Stimulated activated CD4-positive, alpha-beta T cell treated with anti-CD3 and anti-CD28 coated beads, Interleukin-15, amount 100 ng/mL, for 48 hours (primary cell): ENCODE data around the gene ZMYND10.

Experiments
- DNase-seq, 2 donors: peaks; one replicate each; pipeline ENCODE4 v3.0.0-alpha.2; 2020; ENCODE audit warnings: low read depth in 2 of 2

Gene ZMYND10

DNA sequence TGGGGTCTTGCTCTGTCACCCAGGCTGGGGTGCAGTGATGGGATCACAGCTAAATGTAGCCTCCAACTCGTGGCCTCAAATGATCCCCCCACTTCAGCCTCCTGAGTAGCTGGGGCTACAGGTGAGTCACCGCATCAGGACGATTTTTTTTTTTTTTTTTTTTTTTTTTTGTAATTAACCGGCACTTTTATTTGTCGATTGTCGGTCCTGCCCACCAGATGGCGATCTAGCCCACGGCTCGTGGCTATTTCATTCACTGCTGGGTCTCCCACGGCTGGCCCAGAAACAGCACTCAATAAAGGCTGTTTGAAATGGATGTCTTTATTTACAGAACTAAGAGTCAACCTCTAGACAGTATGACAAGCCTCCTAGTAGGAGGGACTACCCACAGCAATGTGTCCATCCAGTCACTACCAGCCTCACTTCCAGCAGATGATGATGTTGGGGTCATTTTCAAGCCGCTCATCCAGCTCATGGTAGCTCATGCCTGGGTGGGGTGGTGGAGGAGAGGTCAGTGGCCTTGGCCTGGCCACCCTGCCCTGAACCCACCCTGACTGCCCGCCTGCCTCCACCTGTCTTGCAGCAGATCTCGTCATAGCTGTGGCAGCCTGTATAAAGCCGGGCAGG lies 1.8 kb upstream of the ZMYND10 start:
- peak; percentile 60 to 65 for DNase-seq

DNA sequence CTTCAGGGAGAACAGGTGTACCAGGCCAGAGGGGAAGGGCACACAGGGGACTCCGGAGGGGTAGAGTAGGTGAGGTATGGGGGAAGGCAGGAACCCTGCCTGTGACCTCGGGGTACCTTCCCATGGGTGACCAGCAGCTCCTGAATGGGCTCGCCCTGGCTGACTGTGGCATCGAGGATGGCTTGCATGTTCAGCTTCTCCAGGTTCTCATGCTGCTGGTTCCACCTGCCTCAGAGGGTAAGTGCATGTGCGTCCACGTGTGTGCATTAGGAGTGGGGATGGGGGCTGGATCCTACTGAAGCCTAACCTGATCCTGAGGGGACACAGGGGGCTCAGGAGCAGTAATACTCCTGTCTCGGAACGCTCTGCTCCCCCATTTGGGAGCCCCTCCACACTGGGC lies 524 bp downstream of the ZMYND10 start:
- DNase-seq: no peak

DNA sequence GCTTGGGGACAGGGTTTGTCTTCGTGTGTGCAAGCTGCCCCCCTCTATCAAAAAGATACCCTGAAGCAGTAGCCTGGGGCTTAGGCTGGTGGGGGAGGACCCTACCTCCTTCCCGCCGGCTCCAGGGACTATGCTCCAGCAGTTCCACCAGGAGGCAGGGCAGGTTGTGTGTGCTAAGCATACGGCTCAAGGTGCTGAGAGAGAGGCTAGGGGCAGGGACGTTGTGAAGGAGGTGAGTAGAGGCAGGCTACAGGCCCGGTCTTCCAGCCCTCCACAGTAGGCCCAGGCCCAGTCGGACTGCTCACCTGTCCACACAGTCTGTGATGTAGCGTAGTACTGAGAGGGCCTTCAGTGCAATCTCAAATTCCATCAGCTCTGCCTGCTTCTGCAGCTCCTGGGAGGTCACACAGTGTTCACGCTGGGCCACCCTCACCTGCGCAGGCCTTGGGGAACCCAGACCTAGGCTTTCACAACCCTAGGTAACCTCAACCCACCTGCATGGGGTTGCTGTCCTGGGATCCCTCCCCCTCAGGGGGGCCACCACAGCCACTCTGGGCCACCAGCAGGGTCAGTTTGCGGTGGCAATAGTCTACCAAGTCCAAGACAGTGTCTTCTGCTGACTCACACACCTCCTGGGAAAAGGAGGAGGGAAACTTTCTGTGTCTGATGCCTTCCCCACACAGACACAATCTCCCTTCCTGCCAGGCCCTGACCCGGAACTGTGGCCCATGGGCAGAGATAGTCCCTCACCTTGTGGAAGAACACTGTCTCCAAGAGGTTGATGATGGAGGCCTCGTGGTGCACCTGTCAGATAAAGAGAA lies 2.5 kb downstream of the ZMYND10 start:
- no peak for DNase-seq

DNA sequence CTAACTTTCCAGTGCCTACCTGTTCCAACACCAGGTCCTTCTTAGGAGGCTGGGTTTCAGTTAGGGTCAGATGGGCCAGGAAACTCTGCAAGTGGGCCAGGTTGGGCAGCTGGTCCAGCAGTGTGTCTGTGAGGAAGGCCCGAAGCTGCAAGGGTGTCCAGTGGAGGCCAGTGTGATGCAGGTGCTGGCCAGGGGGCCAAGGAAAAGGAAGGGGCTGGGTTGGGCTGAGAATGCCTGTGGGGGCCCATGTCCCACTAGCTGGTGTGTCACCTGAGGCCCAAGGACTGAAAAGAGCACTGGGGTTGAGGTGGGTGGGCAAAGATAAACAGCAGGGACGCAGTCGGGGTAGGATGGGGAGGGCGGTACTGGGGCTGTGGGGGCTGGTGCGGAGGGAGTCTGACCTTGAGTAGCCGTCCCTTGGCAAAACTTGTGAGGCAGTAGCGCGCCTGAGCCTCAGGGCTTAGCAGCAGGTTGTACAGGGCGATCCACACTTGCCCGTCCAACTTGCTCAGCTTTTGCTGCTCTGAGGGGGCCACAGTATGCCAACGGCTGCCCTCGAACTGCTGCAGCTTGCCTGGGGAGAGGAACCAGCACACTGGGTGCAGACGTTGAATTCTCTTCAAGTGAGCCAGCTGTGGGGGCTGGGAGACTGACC lies 3.4 kb downstream of the ZMYND10 start:
- no peak for DNase-seq

DNA sequence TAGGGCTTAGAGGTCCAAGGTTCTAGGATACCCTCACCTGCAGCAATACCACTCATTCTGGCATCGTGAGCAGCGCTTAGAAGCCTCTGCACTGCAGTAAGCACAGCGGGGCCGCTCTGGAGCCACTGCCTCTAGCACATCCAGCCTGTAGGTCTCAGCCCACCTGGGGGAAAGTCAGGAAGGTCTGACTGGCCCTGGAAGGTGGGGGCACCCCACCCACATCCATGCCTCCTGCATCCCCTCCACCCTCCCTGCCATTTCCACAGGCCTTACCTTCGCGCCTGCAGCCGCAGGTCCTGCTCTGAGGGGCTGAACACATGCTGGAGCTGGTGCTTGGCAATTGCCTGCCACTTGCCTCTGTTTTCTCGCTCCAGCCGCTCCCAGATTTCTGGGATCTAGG lies 4.0 kb downstream of the ZMYND10 start:
- no peak for DNase-seq

DNA sequence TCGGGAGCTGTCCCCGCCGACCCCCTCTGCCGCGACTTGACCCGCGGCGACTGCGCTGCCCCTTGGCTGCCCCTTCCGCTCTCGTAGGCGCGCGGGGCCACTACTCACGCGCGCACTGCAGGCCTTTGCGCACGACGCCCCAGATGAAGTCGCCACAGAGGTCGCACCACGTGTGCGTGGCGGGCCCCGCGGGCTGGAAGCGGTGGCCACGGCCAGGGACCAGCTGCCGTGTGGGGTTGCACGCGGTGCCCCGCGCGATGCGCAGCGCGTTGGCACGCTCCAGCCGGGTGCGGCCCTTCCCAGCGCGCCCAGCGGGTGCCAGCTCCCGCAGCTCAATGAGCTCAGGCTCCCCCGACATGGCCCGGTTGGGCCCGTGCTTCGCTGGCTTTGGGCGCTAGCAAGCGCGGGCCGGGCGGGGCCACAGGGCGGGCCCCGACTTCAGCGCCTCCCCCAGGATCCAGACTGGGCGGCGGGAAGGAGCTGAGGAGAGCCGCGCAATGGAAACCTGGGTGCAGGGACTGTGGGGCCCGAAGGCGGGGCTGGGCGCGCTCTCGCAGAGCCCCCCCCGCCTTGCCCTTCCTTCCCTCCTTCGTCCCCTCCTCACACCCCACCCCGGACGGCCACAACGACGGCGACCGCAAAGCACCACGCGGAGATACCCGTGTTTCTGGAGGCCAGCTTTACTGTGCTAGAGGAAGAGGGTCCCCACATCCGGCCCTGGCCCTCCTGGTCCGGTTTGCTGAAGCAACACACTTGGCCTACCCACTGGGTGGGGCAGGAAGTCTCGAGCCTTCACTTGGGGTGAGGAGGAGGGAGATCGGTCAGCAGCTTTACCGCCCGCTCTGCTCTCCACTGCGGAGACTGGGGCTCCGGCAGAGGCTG lies 4.8 kb downstream of the ZMYND10 start, which contains the start of gene RASSF1:
TSS of gene RASSF1 (minus strand) at position 389 of the 882 bp plus-strand sequence. CDS start at position 358, 31 bp downstream.
- DNase-seq: peak in 1 of 2 donors; percentile 65

DNA sequence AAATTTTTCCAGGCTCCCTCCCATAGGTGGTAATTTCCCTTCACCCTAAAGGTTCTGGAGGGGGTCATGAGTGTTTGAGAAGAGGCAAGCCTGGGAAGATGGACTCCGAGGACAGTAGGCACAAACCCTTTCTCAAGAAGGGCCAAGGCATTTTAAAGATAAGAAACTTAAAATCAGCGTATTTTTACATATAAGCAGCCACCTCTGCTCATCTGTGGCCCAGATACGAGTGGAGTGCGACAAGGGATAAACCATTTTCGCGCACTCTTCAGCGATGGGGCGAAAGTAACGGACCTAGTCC lies 5.4 kb downstream of the ZMYND10 start:
- DNase-seq: no peak

DNA sequence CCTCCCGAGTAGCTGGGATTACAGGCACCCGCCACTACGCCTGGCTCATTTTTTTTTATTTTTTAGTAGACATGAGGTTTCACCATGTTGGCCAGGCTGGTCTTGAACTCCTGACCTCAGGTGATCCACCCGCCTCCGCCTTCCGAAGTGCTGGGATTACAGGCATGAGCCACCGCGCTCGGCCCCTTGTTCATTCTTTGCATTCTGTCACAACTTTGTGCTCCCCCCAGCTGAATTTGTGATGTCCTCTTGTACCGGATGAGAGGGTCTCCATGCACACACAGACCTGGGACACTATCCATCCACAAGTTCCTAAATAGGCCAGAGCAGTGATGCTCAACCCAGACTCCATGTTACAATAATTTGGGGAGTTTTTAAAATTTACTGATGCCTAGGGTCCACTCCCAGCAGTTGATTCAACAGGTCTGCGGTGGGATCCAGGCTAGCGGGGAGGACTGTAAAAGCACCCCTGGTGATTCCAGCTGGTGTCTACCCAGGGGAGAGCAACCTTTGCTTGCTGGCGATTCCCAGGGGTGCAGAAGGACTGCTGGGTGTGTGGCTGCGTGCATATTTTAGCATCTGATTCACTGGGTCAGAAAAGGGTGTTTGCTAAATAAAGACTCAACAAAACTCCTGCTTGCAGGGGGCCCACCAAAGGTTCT lies 5.9 kb downstream of the ZMYND10 start:
- no peak for DNase-seq

DNA sequence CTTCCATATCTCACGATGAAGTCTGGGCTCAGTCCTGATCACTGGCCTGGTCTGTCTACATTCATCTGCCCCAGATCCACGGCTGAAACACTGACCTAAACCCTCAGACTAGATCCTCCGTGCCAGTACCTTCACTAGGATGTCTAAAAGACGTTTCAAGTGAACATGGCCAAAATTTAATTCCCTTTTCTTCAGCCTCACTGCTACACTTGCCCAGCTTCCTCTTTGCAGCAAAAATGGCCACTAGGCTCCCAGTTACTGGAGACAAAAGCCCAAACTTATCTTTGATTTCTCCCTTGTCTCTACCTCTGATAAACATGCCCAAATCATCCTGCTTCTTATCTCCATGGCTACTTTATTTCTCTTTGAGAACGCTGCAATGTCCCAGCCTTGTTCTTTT lies 6.6 kb downstream of the ZMYND10 start:
- no peak for DNase-seq

DNA sequence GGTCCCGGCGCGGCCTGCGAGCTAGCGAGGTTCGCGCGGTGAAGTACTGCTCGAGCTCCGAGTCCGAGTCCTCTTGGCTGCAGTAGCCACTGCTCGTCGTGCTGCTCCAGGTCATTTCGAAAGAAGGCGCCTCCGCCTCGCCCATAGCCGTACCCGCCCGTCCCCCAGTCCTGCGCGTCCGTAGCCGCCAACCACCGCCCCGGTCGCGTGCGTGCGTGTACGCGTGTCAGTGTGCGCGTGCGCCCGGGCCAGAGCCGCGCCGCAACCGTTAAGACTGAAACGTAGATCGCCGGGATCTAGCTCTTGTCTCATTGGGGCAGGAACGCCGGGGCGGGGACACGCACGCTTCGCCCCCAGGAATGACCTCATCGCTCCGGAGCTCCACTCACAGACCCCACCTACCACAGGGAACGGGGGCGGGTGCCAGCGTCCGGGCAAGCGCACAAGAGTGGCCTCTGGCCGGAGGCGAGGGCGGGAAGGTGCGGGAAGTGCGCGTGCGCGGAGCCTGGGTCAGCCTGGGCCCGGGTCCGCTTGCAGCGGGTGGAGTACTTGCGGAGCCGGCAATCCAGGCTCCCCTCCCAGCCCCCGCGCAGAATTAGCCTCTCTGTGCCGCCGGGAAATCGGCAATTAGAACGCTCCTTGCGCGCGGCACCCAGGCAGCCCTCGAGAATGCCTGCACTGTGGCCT lies 8.2 kb downstream of the ZMYND10 start:
- peak; percentile 96 to 97 for DNase-seq

DNA sequence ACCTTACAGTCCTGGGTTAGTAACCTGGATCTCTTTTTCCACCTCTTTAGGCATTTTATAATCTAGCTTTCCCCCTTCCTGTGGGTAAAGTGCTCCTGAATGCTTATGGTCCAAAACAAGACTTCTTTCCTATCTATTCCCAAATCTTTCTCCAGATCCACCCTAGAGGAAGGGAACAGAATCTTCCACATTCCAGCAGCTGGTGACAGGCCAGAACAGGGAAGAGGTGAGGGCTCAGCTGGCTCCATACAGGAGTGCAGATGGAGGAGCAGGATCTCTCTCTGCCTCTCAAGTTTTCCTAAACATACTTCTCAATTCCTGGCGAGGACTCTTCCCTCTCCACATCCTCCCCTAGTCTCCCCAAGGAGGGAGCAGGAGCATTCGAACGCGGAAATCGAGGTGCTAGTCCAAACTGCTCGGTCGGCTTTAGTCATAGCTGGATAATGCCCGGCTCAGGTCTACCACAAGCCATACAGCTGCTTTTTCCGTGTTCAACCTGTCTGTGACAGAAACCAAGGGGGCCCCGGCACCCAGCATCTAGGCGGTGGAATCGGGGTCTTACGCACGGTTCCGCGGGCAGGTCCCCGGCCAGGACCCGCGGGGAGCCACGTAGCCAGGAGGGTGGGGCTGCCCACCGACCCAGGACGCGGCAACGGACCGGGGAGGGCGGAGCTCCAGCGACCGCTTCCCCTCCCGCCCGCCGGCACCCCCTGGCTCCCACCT lies 8.9 kb downstream of the ZMYND10 start:
- DNase-seq: peak in 1 of 2 donors; percentile 50

DNA sequence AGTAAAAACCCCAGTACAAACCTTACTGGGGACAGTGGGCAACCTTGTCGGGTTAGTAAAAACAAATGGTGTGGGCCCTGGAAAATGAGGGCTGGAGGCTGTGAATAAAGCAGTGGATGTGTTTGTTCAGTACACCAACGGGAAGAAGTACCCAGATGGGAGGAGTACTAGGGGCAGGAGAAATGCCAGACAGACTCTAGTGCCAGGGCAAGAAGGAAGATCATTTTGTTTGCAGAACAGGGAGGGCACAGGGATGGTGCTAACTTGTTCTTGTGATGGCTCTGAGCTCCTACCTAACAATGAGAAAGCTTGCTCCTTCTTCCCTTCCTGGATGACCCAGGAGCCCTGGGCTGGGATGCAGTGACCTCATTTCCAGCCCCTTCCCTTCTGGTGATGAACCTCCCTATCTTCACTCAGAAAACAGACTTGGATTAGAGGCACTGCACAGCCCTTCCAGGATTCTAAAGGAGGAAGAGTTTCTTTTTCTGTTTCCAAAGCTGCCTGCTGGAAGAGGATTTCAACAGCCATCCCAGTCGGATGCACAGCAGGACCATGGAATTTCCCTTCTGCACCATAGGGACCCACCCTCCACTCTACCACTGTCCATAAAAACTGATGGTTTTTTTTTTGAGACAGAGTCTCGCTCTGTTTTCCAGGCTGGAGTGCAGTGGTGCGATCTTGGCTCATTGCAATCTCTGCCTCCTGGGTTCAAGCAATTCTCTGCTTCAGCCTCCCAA lies 11.0 kb downstream of the ZMYND10 start:
- no peak for DNase-seq

DNA sequence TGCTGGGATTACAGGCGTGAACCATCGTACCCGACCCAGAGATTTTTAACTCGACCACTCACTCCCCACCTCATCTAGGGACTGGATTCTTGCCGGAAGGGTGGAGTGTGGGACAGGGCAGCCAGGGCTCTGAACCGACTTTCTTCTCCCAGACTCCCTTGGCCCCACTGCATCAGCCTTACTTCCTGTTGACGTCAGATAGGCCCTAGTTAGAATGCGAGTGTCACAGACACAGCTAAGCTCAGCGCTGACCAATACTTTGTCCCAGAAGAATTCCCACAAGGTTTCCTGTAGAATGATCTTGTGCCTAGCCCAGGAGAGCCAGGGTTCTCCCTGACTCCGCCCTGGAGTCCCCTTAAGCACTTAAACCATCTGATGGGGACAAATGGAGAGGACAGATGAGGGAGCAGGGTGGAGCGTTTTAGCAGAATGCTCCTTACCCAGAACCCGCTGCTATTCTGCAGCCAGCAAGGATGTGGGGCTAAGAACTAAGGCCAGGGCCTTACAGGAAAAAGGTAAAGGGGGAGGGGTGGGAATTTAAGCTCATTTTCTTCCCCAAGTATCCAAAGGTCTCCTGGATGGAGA lies 11.7 kb downstream of the ZMYND10 start:
- DNase-seq: no peak

DNA sequence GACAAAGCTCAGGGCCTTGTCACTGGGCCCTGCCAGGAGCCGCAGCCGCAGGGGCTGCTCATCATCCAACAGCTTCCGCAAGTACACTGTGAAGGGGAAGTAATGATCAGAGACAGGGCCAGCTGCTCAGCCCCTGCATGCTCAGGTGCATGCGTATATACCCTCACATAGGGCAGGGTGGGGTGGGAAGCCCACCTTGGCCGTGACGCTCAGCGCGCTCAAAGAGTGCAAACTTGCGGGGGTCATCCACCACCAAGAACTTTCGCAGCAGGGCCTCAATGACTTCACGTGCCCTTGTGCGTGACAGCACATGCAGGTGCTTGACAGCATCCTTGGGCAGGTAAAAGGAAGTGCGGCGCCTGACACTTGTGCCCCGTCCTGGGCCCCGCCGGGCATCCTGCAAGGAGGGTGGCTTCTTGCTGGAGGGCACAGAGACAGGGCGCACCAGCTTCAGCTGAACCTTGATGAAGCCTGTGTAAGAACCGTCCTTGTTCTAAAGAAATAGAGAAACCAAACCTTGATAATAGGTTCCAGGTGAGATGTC lies 14.1 kb downstream of the ZMYND10 start:
- DNase-seq: no peak

DNA sequence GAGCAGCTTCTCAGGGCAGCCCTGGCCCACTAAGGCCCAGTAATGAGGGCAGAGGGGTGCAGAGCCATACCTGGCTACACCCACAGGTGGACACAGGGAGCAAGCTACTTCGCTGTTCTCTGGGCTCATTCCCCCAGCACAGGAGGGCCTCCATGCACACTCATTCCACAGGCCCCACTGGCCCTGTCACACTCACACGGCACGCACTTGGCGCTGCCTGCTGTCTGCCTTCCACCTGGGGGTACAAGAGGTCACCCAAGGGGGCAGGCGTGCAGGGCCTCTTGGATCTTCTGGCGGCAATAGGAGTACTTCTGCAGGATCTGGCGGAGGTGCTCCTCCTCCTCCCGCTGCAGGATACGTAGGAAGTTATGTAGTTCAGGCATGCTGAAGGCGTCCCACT lies 15.2 kb downstream of the ZMYND10 start:
- DNase-seq: no peak

DNA sequence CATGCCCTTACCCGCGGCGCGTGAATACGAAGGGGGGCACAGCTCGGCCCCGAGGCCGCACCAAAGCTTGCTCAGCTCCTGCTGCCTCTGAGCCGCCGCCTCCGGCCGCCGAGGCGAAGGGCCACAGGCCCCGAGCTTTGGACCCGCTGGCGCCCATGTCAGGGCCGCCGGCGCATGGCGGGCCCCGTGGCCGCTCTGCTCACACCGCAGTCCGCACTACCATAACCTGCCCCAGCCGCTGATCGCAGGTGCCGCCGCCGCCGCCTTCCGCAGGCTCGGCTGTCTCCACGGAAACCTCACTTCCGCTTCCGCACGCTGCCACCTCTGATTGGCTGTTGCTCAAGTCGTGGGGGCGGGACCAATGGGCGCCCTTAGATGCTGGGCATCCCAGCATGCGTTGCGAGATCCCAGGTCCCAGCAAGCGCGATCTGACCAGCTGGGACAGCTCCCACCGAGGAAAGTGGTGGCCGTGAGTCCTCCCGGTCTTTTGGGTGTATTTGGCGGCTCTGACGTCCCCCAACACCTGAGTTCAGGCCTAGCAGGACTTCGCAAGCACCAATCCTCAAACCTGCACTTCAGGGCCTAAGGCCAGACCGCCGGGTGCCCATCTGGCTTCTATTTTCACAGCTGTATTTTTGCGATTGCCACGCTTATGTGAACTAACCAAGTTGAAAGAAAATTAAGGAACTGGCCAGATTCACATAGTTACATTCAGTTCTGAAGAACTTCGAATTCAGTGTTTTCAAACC lies 17.4 kb downstream of the ZMYND10 start, which contains the start of gene TUSC2:
TSS of gene TUSC2 (minus strand) at position 281 of the 749 bp plus-strand sequence. CDS start at position 157, 124 bp downstream.
- peak; percentile 92 to 93 for DNase-seq

DNA sequence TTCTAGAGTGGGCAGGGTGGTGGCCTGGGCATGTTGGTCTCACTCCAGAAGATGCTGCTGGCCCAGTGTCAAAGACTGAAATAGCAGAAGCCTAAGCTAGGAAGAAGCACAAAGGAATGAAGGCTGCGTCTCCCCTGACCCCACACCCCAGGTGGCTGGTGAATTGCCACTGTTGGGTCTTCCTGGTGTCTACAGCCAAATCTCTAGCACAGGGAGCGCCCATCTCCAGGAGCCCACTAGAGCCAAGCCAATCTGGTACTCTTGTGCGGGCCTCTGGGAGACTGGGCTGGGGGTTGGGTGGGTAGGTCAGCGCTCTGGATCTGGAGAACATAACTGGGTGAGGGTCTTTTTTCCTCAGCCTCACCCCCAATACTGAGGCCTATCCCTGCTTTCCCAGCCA lies 18.4 kb downstream of the ZMYND10 start:
- DNase-seq: no peak

DNA sequence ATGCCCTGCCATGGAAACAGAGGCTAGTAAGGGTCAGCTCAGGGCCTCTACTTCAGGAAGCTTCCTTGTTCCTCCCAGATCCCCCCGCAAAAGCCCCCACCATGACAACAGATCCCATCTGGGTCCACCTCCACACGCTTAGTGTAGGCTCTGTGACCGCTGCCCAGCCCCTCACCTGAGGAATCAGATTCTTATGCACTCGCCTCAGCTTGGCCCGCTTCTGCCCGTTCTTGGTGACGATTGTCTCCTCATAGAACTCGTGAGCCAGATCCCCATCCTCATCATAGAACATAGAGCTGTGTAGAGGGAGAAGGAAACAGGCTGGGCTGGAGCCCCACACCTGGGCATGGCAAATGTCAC lies 19.4 kb downstream of the ZMYND10 start:
- no peak for DNase-seq
